ENCODE measurements around the gene DHX35.
"Not testable (repeated sequence)": the region's sequence is repeated elsewhere in the genome, so short reads cannot be mapped to it uniquely, and the experiment has no call there.

Gene DHX35

GRCh38 chr20:38941726-38942389 is 20.3 kb upstream of the DHX35 start:
- no peak for DNase-seq

- DNase-seq: no peak
These were observed 17.1 kb upstream of the DHX35 start for GRCh38 chr20:38945012-38945411.

- no peak for DNase-seq
These were observed 15.3 kb upstream of the DHX35 start for GRCh38 chr20:38946836-38947235.

GRCh38 chr20:38947931-38948362 is 14.2 kb upstream of the DHX35 start:
- no peak for DNase-seq

DNA sequence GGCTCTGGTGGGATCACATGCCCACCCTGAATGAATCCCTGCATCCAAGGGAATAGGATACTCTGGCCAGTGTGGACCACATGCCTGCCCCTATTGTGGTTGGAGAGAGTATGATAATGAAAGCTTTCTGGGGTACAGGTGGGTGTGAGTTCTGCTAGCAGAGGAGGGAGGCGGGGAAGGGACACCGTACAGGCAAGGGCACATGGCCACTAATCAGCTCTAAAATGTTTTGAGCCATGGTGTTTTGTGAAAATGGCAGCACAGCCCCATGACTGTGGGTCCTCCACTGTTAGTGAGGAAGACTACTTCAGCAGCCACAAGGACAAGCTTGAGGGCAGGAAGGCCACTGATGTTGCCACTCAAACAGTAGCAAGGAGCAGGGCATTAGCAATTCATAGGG is 11.9 kb upstream of the DHX35 start:
- no peak for DNase-seq

DNA sequence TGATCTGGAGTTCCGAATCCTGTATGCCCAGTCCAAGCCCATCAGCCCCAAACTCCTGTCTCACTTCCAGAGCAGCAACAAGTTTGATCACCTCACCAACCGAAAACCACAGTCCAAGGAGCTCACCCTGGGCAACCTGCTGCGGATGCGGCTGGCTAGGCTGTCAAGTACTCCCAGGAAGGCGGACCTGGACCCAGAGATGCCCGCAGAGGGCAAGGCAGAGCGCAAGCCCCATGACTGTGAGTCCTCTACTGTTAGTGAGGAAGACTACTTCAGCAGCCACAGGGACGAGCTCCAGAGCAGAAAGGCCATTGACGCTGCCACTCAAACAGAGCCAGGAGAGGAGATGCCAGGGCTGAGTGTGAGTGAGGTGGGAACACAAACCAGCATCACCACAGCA is 10.5 kb upstream of the DHX35 start:
- DNase-seq: no peak

DNA sequence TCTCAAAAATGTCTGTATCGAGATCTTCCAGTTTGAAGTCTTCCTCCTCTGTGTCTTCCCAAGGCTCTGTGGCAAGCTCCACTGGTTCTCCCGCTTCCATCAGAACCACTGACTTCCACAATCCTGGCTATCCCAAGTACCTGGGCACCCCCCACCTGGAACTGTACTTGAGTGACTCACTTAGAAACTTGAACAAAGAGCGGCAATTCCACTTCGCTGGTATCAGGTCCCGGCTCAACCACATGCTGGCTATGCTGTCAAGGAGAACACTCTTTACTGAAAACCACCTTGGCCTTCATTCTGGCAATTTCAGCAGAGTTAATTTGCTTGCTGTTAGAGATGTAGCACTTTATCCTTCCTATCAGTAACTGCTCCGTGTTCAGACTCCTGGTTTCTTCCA is 10.0 kb upstream of the DHX35 start:
- no peak for DNase-seq

- no peak for DNase-seq
These were observed 8.4 kb upstream of the DHX35 start for GRCh38 chr20:38953630-38954340.

DNA sequence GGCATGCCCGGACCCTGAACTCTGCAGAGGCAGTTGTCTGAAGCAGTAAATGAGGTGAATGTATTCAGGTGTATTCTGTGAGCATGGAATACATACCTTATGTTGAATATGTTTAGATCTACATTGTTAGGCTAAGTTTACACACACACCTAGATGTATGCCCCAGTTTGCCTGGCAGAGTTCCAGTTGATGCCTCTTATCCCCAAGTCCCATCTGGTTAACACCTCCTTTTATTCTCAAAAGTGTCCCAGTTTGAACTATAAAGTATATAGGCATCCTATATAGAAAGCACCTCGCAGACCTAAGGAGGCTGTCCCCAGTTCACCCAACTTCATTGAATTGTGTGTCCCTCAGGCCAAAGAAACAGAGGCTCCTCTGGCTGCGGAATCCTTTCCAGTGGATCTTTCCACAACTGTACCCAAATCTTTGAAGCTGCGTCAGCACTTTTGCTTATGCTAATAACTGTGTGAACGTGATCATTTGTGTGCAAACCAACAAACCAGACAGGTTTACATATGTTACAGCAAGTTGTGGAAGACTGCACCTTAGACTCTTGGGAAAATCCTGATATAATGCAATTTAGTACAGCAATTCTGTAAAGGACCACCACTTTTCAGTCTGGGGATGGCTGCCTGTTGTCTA is 4.8 kb upstream of the DHX35 start:
- no peak for DNase-seq

DNA sequence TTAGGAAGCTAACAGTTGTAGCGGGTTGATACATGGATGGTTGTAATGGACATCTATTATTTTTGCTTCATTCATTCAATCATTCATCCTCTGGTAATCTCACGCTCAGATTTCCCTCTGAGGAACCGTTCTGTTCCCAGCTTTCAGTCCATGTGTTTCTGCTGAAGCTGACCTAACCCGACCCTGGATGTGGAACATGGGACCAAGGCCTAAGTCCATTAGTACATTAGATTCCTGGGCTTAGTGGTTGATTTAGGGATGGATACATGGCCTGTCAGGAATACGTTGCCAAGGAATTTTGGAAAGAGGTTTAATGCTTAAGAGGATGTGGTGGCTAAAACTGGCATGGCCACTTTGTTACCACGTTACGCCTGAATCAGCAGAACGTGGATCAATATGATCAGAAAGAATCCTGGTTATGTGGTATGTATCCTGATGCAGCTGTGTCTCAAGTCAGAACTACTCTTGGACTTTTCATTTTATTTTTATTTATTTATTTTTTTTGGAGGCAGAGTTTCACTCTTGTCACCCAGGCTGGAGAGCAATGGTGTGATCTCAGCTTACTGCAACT is 4.1 kb upstream of the DHX35 start:
- no peak for DNase-seq

DNA sequence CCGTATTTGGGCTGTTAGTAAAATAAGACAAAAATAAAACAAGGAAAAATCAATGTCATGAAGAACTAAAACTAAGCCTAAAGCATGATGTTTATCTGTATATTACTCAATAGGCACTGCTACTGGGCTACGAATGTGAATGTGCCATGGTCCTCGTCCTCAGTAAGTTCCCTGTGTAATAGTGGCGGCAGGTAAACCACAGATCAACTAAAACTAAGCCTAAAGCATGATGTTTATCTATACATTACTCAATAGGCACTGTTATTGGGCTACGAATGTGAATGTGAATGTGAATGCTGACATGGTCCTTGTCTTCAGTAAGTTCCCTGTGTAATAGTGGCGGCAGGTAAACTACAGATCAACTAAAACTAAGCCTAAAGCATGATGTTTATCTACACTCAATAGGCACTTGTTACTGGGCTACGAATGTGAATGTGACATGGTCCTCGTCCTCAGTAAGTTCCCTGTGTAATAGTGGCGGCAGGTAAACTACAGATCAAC is 1.9 kb upstream of the DHX35 start:
- DNase-seq: not testable (repeated sequence)

DNA sequence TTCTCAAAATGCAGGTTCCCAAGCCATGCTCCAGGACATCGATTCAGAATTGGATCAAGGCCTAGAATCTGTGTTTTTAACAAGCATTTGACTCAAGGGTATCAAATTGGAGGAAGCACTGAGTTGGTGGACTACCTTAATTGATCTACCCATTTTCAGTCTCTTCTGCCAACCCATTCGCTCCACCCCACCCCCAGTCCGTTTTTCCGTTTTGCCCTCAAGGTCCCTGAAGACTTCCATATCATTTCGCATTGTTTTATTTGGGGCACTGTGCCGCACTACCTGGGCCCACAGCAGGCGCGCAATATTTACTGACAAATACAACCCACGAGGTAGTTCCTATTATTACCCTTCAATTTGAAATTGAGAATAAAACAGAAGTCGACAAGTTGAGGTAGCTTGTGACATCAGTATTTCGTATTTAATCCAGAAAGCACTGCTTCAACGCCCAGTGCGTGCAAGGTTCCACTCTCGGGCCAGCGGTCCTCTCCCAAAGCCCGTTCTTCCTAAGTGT is 557 bp upstream of the DHX35 start:
- DNase-seq: peak; percentile 22 to 29

DNA sequence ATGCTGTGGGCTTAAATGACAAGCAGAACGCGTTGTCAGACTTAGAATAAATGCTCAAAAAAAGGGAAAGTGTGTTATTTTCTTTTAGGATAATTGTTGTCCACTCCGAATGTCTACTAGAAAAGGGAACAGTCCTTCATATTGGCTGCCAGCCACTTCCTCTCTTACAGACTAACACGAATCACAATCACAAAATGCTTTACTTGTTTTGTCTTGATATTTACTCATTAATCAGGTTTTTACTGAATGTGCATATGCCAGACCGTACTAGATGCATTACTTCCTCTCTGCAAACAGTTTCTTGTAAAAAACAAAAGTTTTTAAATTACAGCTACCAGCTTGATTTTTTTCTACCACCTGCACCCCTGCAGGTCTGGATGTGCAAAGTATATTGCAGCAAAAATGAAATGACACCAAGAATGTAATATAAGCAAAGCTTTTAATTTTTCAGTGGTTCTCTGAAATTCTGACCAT is 821 bp downstream of the DHX35 start:
- no peak for DNase-seq

DNA sequence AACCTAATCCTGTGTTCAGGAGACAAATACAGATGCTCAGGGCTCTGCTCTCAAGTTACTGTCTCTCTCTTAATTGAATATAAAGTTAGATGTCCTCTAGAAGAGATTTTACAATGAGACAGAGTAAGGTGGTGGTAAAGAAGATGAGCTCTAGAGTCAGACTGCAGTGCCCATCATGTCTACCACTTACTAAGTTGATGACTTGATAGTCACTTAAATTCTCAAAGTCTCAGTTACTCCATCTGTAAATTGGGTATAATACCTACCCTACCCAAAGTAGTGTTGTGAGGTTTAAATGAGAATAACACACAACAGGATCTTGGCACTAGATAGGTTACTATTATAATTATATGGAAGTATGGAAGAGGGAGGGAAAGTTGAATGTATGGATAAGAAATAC is 1.6 kb downstream of the DHX35 start:
- no peak for DNase-seq

GRCh38 chr20:38965264-38965663 is 3.1 kb downstream of the DHX35 start:
- DNase-seq: no peak

- DNase-seq: no peak
These were observed 5.9 kb downstream of the DHX35 start for GRCh38 chr20:38968090-38968489.

GRCh38 chr20:38969708-38970107 is 7.6 kb downstream of the DHX35 start:
- DNase-seq: no peak

DNA sequence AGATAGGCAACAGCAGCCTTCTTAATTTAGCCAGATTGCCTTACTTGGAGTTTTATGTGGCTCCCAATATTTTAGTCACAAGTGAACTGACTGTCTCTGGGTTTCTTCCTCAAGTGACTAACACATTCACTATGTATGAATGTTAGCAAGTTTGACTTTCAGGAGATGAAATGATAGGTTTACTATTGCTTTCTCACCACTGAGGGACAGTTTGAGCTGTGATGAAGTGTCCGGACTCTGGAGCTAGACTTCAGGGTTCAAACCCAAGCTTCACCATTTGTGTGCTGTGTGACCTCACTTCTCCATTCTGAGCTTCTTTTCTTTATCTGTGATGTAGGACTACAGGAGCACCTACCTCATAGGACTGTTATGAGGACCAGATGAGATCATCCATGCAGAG is 8.2 kb downstream of the DHX35 start:
- DNase-seq: no peak

DNA sequence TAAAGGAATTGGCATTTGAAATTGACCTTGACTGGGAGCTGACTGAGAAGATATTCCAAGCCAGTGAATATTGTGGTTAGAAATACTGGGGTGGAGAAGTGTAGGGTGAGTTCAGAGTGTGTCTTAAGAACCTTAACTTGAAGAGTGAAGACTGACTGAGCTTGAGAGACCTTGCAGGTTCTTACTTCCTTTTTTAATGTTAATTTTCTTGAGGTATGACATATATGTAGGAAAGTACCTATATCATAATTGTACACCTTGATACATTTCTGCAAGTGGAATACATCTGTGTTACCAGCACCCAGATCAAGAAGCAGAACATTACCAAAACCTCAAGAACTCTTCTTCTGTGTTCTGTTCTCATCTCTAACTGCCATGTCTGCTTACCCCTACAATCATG is 11.0 kb downstream of the DHX35 start:
- no peak for DNase-seq

DNA sequence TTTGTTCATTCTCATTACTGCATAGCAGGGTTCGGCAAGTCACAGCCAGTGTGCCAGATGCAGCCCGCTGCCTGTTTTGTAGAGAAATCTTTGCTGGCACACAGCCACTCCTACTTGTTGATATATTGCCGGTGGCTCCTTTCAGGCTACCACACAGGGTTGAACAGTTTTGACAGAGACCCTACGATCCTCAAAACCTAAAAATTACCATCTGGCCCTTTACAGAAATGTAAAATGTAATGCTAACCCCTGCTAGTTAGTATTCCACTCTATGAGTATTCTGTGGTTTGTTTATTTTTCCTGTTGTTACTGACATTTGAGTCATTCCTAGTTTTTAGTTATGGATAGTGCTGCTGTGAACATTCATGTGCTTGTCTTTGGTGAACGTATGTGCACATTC is 11.5 kb downstream of the DHX35 start:
- no peak for DNase-seq

DNA sequence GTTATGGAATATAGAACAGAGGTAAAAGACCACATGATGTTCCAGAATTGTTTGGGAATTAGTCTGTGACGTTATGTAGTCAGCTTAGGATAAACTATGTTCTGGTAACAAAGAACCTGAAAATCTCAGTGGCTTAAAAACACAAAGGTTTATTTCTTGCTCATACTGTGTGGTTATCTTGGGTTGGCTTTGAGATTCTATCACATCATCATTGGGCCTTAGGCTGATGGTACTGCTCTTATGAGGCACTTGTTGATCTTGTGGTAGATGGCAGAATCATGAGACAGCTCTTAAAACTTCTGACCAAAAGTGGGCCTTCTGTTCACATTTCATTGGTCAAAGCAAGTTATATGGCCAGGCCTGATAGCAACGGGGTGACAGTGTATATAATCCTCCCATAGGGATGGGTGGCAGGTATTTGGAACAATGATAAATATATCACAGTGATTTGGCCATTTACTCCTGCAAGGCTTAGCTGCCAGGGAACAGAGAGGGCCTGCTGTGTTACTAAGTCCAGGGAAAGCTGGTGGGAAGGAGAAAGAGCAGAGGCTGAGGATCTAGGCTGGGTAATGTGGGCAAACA is 13.5 kb downstream of the DHX35 start:
- DNase-seq: no peak

- DNase-seq: no peak
These were observed 17.3 kb downstream of the DHX35 start for GRCh38 chr20:38979434-38979833.

DNA sequence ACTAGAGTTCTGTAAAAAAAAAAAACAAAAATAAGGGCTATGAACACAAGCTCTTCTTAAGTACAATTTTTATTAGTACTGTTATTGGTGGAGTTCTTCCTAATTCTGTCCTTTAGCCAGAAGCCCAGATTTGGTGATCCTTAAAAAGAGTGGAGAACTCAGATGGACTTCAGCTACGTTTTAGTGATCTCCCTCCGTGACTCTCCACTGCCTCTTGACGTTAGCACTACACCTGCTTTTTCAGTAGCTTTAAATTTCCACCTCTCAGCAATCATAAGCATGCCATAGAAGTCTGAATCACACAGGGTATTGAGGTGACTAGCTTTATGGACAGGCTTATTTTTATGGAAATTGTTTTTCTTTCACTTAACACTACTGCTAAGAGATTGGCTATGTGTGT is 17.7 kb downstream of the DHX35 start:
- DNase-seq: no peak

All from stimulated activated CD4-positive, alpha-beta T cell treated with anti-CD3 and anti-CD28 coated beads, Interleukin-4, amount 100 ng/mL, for 4 hours (primary cell).